Measurements from ENCODE around the gene PTPRF.
A peak's percentile ranks its signal among the peaks of the same experiment; 100 is the strongest.

Gene PTPRF

DNA sequence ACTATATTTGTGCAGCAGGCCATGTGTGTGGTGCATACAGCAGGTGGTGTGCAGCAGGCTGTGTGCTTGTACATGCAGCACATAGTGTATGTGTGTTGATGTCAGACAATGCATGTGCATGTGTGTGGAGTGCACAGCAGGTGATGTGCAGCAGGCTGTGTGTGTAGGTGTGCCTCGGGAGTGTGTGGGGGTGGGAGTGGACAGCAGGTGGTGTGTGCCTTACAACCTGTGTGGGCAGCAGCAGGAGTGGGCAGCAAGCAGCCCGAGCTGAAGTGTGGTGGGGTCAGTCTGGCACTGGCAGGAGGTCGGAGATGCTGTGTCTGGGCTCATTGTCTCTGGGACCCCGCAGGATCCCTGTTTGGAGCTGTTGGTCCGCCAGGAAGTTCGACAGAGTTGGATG, 29.6 kb downstream of the PTPRF start:
- Histone ChIP-seq H3K27me3 (ENCODE audit: insufficient read depth, poor library complexity, severe bottlenecking) (no peaks in the 10 kb centered on the region), H3K36me3 (ENCODE audit: low read depth) (peaks cover 75% of the 10 kb centered on the region), H3K9me3 (ENCODE audit: severe bottlenecking) (no peaks in the 10 kb centered on the region), H3K4me1 (ENCODE audit: insufficient read depth, poor library complexity, severe bottlenecking) (no peaks in the 10 kb centered on the region), H3K27ac (ENCODE audit: poor library complexity, severe bottlenecking) (no peak overlapping the region), H3K4me3 (ENCODE audit: severe bottlenecking) (no peak overlapping the region)
- TF ChIP-seq, protein P1, sequence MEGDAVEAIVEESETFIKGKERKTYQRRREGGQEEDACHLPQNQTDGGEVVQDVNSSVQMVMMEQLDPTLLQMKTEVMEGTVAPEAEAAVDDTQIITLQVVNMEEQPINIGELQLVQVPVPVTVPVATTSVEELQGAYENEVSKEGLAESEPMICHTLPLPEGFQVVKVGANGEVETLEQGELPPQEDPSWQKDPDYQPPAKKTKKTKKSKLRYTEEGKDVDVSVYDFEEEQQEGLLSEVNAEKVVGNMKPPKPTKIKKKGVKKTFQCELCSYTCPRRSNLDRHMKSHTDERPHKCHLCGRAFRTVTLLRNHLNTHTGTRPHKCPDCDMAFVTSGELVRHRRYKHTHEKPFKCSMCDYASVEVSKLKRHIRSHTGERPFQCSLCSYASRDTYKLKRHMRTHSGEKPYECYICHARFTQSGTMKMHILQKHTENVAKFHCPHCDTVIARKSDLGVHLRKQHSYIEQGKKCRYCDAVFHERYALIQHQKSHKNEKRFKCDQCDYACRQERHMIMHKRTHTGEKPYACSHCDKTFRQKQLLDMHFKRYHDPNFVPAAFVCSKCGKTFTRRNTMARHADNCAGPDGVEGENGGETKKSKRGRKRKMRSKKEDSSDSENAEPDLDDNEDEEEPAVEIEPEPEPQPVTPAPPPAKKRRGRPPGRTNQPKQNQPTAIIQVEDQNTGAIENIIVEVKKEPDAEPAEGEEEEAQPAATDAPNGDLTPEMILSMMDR (IDR thresholded peaks at IDR 0.05; ENCODE audit: poor library complexity, severe bottlenecking): no peak
- ATAC-seq (ENCODE audit: low read depth) (no peak), DNase-seq (ENCODE audit: low spot score) (no peak)

GRCh38 chr1:43563876-43564539, 33.3 kb downstream of the PTPRF start:
- DNase-seq (ENCODE audit: low spot score) (no peak), ATAC-seq (ENCODE audit: low read depth) (no peak)
- Histone ChIP-seq H3K4me1 (ENCODE audit: insufficient read depth, poor library complexity, severe bottlenecking) (no peaks in the 10 kb centered on the region), H3K27ac (ENCODE audit: poor library complexity, severe bottlenecking) (peak overlapping the region; percentile 9), H3K36me3 (ENCODE audit: low read depth) (peaks cover 79% of the 10 kb centered on the region), H3K27me3 (ENCODE audit: insufficient read depth, poor library complexity, severe bottlenecking) (no peaks in the 10 kb centered on the region), H3K9me3 (ENCODE audit: severe bottlenecking) (no peaks in the 10 kb centered on the region), H3K4me3 (ENCODE audit: severe bottlenecking) (no peak overlapping the region)
- TF ChIP-seq, protein P1 (IDR thresholded peaks at IDR 0.05; ENCODE audit: poor library complexity, severe bottlenecking): no peak

- peaks cover 80% of the 10 kb centered on the region for H3K36me3 ChIP-seq (ENCODE audit: low read depth)
- ATAC-seq (ENCODE audit: low read depth) (no peak), DNase-seq (ENCODE audit: low spot score) (no peak)
- TF ChIP-seq, protein P1 (IDR thresholded peaks at IDR 0.05; ENCODE audit: poor library complexity, severe bottlenecking): no peak
- no peaks in the 10 kb centered on the region for H3K27me3 ChIP-seq (ENCODE audit: insufficient read depth, poor library complexity, severe bottlenecking)
- no peaks in the 10 kb centered on the region for H3K9me3 ChIP-seq (ENCODE audit: severe bottlenecking)
- H3K4me1 ChIP-seq (ENCODE audit: insufficient read depth, poor library complexity, severe bottlenecking): no peaks in the 10 kb centered on the region
- H3K27ac ChIP-seq (ENCODE audit: poor library complexity, severe bottlenecking): peak overlapping the region; percentile 9
- no peak overlapping the region for H3K4me3 ChIP-seq (ENCODE audit: severe bottlenecking)
Observed at GRCh38 chr1:43564551-43565348, 34.1 kb downstream of the PTPRF start.

DNA sequence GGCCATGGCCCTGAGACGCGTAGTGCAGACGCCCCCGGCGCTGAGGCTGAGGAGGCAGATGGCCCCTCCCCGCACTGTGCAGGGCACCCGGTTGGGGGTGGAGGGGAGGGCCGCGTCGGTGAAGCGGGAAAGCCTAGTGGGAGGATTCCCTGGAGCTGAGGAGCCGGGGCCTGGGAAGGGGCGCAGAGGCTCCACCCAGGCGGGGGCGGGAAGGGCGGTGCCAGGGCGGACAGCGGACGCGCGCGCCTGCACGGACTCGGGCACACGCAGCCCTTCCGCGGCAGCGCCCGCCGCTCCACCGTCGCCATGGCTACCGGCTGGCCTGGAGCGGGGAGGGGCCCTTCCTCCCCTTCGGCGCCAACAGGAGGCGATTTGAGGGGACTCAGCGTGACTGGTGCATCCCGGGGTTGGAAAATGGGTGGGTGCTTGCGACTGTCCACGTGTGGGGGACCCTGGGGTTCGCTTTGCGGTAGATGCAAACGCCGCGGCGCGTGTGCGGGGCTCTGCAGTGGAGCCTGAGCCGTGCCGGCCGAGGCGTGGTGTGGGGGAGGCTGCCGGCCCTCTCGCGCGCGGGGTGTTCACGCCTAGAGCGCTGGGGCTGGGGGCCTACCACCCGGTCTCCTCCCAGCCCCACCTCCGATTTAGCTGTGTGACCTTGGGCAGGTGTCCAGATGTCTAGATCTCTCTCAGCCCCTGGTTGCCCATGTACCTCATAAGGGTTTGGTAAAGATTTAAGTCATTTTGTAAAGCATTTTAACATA, 35.1 kb downstream of the PTPRF start:
- TF ChIP-seq, protein P1 (IDR thresholded peaks at IDR 0.05; ENCODE audit: poor library complexity, severe bottlenecking): no peak
- H3K9me3 ChIP-seq (ENCODE audit: severe bottlenecking): no peaks in the 10 kb centered on the region
- H3K27me3 ChIP-seq (ENCODE audit: insufficient read depth, poor library complexity, severe bottlenecking): no peaks in the 10 kb centered on the region
- H3K36me3 ChIP-seq (ENCODE audit: low read depth): peaks cover 80% of the 10 kb centered on the region
- no peaks in the 10 kb centered on the region for H3K4me1 ChIP-seq (ENCODE audit: insufficient read depth, poor library complexity, severe bottlenecking)
- DNase-seq (ENCODE audit: low spot score) (no peak), ATAC-seq (ENCODE audit: low read depth) (no peak)
- H3K4me3 ChIP-seq (ENCODE audit: severe bottlenecking): no peak overlapping the region
- no peak overlapping the region for H3K27ac ChIP-seq (ENCODE audit: poor library complexity, severe bottlenecking)

Data from RWPE2 (cell line).